H9 (cell line): ENCODE results near the gene SERPING1. TPM values are rescaled to one million over a fixed set of nuclear protein-coding genes. Genes with fewer than 3 reads are reported as not detected.

Experiments
- DNase-seq: peaks from one replicate; pipeline ENCODE4 v3.0.0-alpha.2; 2017
- H2AFZ ChIP-seq: one replicate; pipeline ENCODE4 v1.6.1; 2013; ENCODE audit warnings: mild to moderate bottlenecking, low read length, control low read depth, moderate library complexity
- H2AK5ac ChIP-seq: 2 replicates; pipeline ENCODE4 v1.6.1; 2013; ENCODE audit warnings: low read length, control low read depth, mixed read lengths; ENCODE audit not compliant: insufficient read length
- H2BK120ac ChIP-seq: one replicate; pipeline ENCODE4 v1.6.1; 2013; ENCODE audit warnings: low read depth, mild to moderate bottlenecking, low read length, control low read depth, inconsistent platforms; ENCODE audit not compliant: poor library complexity, severe bottlenecking
- H2BK12ac ChIP-seq: 2 replicates; pipeline ENCODE4 v1.6.1; 2013; ENCODE audit warnings: low read length, control low read depth, mixed read lengths, low read depth; ENCODE audit not compliant: insufficient read length
- H2BK15ac ChIP-seq: 2 replicates; pipeline ENCODE4 v1.6.1; 2013; ENCODE audit warnings: low read depth, low read length, control low read depth
- H2BK20ac ChIP-seq: one replicate; pipeline ENCODE4 v1.6.1; 2013; ENCODE audit warnings: low read depth, mild to moderate bottlenecking, low read length, control low read depth, inconsistent platforms; ENCODE audit not compliant: poor library complexity, severe bottlenecking
- H2BK5ac ChIP-seq: 2 replicates; pipeline ENCODE4 v1.6.1; 2013; ENCODE audit warnings: low read length, control low read depth, mixed read lengths; ENCODE audit not compliant: insufficient read length
- H3K14ac ChIP-seq: 2 replicates; pipeline ENCODE4 v1.6.1; 2013; ENCODE audit warnings: low read length, control low read depth; ENCODE audit not compliant: insufficient read depth
- H3K18ac ChIP-seq: 2 replicates; pipeline ENCODE4 v1.6.1; 2013; ENCODE audit warnings: low read depth, mild to moderate bottlenecking, mixed read lengths, low read length, control low read depth; ENCODE audit not compliant: insufficient read length
- H3K23ac ChIP-seq: 2 replicates; pipeline ENCODE4 v1.6.1; 2013; ENCODE audit warnings: low read length, control low read depth, mixed read lengths, low read depth; ENCODE audit not compliant: insufficient read length
- H3K23me2 ChIP-seq: 2 replicates; pipeline ENCODE4 v1.6.1; 2013; ENCODE audit warnings: low read depth, mild to moderate bottlenecking, mixed read lengths, low read length, control low read depth; ENCODE audit not compliant: insufficient read length, poor library complexity, severe bottlenecking
- H3K27ac ChIP-seq: 2 replicates; pipeline ENCODE4 v1.5.1; 2013; ENCODE audit warnings: low read length, control low read depth, mixed read lengths, low read depth; ENCODE audit not compliant: insufficient read length
- H3K27me3 ChIP-seq: 2 replicates; pipeline ENCODE4 v1.6.1; 2013; ENCODE audit warnings: low read length, control low read depth, inconsistent platforms; ENCODE audit not compliant: insufficient read depth
- H3K4ac ChIP-seq: 2 replicates; pipeline ENCODE4 v1.6.1; 2013; ENCODE audit warnings: low read depth, mild to moderate bottlenecking, control low read depth, inconsistent platforms, low read length, moderate library complexity
- H3K4me1 ChIP-seq: 2 replicates; pipeline ENCODE4 v1.6.1; 2013; ENCODE audit warnings: low read length, control low read depth, inconsistent platforms; ENCODE audit not compliant: insufficient read depth
- H3K4me2 ChIP-seq: 2 replicates; pipeline ENCODE4 v1.6.1; 2013; ENCODE audit warnings: low read length, control low read depth, mixed read lengths; ENCODE audit not compliant: insufficient read length, insufficient read depth
- H3K56ac ChIP-seq: 2 replicates; pipeline ENCODE4 v1.6.1; 2013; ENCODE audit warnings: low read depth, mild to moderate bottlenecking, mixed read lengths, low read length, control low read depth; ENCODE audit not compliant: insufficient read length
- H3K79me1 ChIP-seq: 2 replicates; pipeline ENCODE4 v1.6.1; 2013; ENCODE audit warnings: low read depth, mild to moderate bottlenecking, moderate library complexity, low read length, control low read depth, inconsistent platforms; ENCODE audit not compliant: insufficient read depth, poor library complexity, severe bottlenecking
- H3K79me2 ChIP-seq: 2 replicates; pipeline ENCODE4 v1.6.1; 2013; ENCODE audit warnings: low read length, control low read depth, inconsistent platforms; ENCODE audit not compliant: insufficient read depth
- H3K9ac ChIP-seq: 2 replicates; pipeline ENCODE4 v1.6.1; 2013; ENCODE audit warnings: low read length, control low read depth, mixed read lengths; ENCODE audit not compliant: insufficient read length; ENCODE audit errors: extremely low read depth
- H3K9me3 ChIP-seq: one replicate; pipeline ENCODE4 v1.6.1; 2013; ENCODE audit warnings: low read depth, low read length, inconsistent platforms; ENCODE audit not compliant: control insufficient read depth
- H3T11ph ChIP-seq: one replicate; pipeline ENCODE4 v1.6.1; 2013; ENCODE audit warnings: mild to moderate bottlenecking, low read length, control low read depth, inconsistent platforms
- H4K20me1 ChIP-seq: one replicate; pipeline ENCODE4 v1.6.1; 2013; ENCODE audit not compliant: control insufficient read depth, insufficient read length, insufficient read depth
- H4K5ac ChIP-seq: 2 replicates; pipeline ENCODE4 v1.6.1; 2013; ENCODE audit warnings: low read depth, mild to moderate bottlenecking, mixed read lengths, low read length, control low read depth; ENCODE audit not compliant: insufficient read length
- H4K8ac ChIP-seq: replicated peaks from 2 replicates; pipeline ENCODE4 v1.6.1; 2013; ENCODE audit warnings: low read length, control low read depth, mixed read lengths, low read depth; ENCODE audit not compliant: insufficient read length
- H4K91ac ChIP-seq: 2 replicates; pipeline ENCODE4 v1.6.1; 2013; ENCODE audit warnings: low read depth, mild to moderate bottlenecking, moderate library complexity, mixed read lengths, low read length, control low read depth; ENCODE audit not compliant: insufficient read length
- H3K27ac Mint-ChIP-seq, 3 experiments: 2 replicates in 2 of 3; 3 replicates in 1 of 3; pipeline ENCODE4 v1.8.0; 2020 to 2021; ENCODE audit warnings: mixed read lengths in 3 of 3, mild to moderate bottlenecking in 1 of 3, moderate library complexity in 1 of 3
- H3K27me3 Mint-ChIP-seq: 2 replicates; pipeline ENCODE4 v1.8.0; 2021; ENCODE audit warnings: low read depth, mild to moderate bottlenecking, moderate library complexity, mixed read lengths
- H3K36me3 Mint-ChIP-seq, 3 experiments: 2 replicates in 2 of 3; 3 replicates in 1 of 3; pipeline ENCODE4 v1.8.0; 2020 to 2021; ENCODE audit warnings: low read depth in 3 of 3, mixed read lengths in 3 of 3; ENCODE audit not compliant: insufficient read depth in 1 of 3
- H3K4me1 Mint-ChIP-seq, 2 experiments: 2 replicates each; pipeline ENCODE4 v1.8.0; 2020; ENCODE audit warnings: mixed read lengths in 2 of 2
- H3K4me3 Mint-ChIP-seq, 2 experiments: 2 replicates in 1 of 2; 3 replicates in 1 of 2; pipeline ENCODE4 v1.8.0; 2020 to 2021; ENCODE audit warnings: mild to moderate bottlenecking in 2 of 2, mixed read lengths in 2 of 2, moderate library complexity in 1 of 2
- H3K9me3 Mint-ChIP-seq, 2 experiments: 2 replicates in 1 of 2; 3 replicates in 1 of 2; pipeline ENCODE4 v1.8.0; 2020; ENCODE audit warnings: mild to moderate bottlenecking in 2 of 2, mixed read lengths in 2 of 2, moderate library complexity in 1 of 2
- CTCF ChIP-seq: fragments of 200-600 bp; sonication (generic); conservative IDR thresholded peaks from 3 replicates; pipeline ENCODE4 v1.8.0; 2021; ENCODE audit warnings: antibody characterized with exemption, mild to moderate bottlenecking
- WGBS: extraction: QIAGEN DNeasy Blood & Tissue Kit; methylation state at CpG from one replicate; pipeline ENCODE4 v1.1.7; 2013; ENCODE audit warnings: missing lambda C conversion rate, low lambda C conversion rate, mixed read lengths; ENCODE audit not compliant: insufficient read length; ENCODE audit errors: extremely low coverage; 5-methylcytosine and 5-hydroxymethylcytosine counted together
- total RNA-seq: library from RNA; stranded (reverse); gene quantifications from 2 replicates; pipeline ENCODE4 v1.2.1, GENCODE V29; 2021

Gene SERPING1
- total RNA-seq, 1 experiment from 2014 or later, result 35.2 TPM

GRCh38 chr11:57626895-57627294 lies 29.4 kb downstream of the SERPING1 start:
- Histone ChIP-seq H3K18ac (no peak overlapping the region), H4K20me1 (no peaks in the 10 kb centered on the region), H3K27ac (no peak overlapping the region), H3K27me3 (no peaks in the 10 kb centered on the region), H3K56ac (no peak overlapping the region), H2AFZ (no peak overlapping the region), H3K23me2 (no peaks in the 10 kb centered on the region), H2BK20ac (no peak overlapping the region), H2AK5ac (no peak overlapping the region), H3K79me1 (no peaks in the 10 kb centered on the region), H3K4ac (no peak overlapping the region), H2BK5ac (no peak overlapping the region), H2BK120ac (no peak overlapping the region), H3K14ac (no peak overlapping the region), H3K4me2 (no peak overlapping the region), H4K91ac (no peak overlapping the region), H3K9ac (no peak overlapping the region), H3K79me2 (no peaks in the 10 kb centered on the region), H3T11ph (no peak overlapping the region), H4K8ac (no peak overlapping the region), H2BK12ac (no peak overlapping the region), H4K5ac (no peak overlapping the region), H3K9me3 (no peaks in the 10 kb centered on the region), H3K4me1 (no peaks in the 10 kb centered on the region; the same call in 1 of the 2 replicates), H2BK15ac (no peak overlapping the region), H3K23ac (no peak overlapping the region)
- WGBS, result no CpG with 5 or more reads among the region's 1 CpG
- H3K4me3 Mint-ChIP-seq, result no peak overlapping the region
- no peak overlapping the region for H3K27ac Mint-ChIP-seq
- H3K4me1 Mint-ChIP-seq, result peaks cover 0 to 3% of the 10 kb centered on the region in 2 experiments; a peak in 2 of 4 replicates
- no peak for DNase-seq
- H3K9me3 Mint-ChIP-seq, result no peaks in the 10 kb centered on the region
- no peak for TF ChIP-seq CTCF
- H3K27me3 Mint-ChIP-seq, result peaks cover 14% of the 10 kb centered on the region
- no peaks in the 10 kb centered on the region; a peak in 1 of 7 replicates for H3K36me3 Mint-ChIP-seq
